ENCODE data around the gene TTC7B.

- TF ChIP-seq CTCF (IDR thresholded peaks at IDR 0.05) = no peak
- TF ChIP-seq POLR2AphosphoS5 (IDR thresholded peaks at IDR 0.05) = no peak
- no peak for TF ChIP-seq POLR2A (IDR thresholded peaks at IDR 0.05)
Measured at GRCh38 chr14:90587918-90588317, 228.3 kb downstream of the TTC7B start.

Data from prostate gland (tissue), 2 donors.